NCI-H2227 (cell line): ENCODE measurements around the gene TAGLN3.

Experiments used
- DNase-seq: peaks from one replicate; lab custom pipeline; 2025; ENCODE audit not compliant: unreplicated experiment; lab: John Stamatoyannopoulos, UW

The TAGLN3 gene

DNA sequence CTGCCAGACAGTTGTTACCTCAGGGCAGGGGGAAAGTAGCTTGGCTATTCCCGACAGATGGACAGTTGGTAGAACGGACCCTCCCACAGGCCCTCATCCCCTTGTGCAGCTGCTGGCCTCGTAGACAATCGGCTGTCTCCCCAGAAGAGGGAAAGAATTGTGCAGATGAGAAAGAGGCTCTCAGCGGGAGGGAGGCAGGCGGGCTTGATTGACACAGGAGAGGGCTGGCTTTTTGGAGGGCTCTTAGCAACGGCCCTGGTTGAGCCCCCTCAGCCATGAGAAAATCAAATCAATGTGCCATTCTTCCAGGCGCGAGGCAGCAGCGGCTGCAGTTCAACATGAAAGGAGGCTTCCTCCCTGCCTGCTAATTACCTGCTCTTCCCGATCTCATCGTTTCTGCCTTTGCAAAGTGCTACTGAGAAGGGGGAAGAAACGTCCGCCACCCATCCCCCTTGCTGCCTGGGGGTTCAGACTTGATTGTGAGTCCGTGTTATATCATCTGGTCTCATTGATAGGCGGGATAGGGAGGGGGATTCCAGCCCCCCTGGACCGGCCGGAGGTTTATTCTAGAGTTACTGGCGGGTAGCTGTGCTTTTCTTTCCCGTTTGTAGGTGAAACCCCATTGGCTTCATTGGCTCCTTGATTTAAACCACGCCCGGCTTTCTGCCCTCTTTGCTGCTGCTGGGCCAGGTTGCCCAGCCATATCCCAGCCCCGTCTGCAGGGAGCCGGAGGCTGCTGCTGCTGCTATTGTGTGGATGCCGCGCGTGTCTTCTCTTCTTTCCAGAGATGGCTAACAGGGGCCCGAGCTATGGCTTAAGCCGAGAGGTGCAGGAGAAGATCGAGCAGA is at the start of gene TAGLN3:
Gene TAGLN3, plus strand, starts transcription at position 287 of the 848 bp plus-strand sequence. Its CDS starts 501 bp downstream, at position 788.
- DNase-seq = peak; percentile 82

DNA sequence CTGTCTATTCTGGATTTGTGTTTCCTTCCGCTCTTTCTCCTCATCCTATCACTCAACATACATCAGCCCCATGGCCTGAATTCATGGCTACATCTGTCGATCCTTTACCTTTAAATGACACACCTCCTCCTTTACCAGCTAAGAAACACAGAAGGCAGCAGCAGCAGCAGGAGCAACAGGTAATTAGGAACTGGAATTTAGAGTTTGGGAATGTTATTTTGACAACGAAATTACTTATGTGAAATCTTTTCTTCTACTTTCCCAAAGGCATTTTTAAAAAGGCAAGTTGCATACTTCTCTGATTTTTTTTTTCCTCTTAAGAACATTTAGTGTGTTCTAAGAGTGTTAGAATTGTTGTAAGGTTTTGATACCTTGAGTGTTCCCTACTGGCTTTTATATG is 49.0 kb upstream of the TAGLN3 start:
- DNase-seq = no peak

DNA sequence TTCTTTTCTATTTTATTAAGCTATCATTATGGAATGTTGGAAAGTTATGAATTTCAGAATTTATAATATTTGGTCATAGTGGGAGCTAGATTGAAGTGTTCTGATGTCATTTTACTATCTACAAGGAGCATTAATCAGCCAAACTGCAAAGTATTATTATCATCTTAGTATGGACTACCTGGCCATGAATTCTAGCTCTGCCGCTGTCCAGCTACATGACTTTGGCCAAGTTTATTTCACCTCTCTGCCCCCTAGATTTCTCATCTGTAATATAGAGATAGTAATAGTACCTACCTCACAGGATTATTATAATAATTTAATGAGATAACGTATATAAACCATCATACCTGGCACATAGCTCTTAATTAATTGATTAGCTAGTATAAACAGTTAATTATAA is 47.7 kb upstream of the TAGLN3 start:
- DNase-seq = no peak

DNA sequence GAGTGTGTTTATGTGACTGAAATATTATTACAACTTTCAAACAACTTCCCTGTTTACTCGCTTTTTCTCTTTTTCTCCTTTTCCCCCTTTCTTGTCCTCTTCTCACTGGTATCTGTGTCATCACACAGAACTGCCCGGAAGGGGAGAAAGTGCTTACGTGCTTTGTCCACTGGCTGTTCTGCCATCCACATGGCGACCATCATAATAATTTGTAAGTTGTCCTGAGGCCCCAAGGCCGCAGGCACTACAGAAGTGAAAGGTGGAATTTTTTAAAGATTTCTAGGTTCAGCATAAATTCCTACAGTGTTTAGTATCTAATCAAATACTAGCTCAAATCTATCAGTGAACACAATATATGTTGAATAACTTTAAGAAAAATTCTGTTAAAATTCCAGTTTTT is 46.6 kb upstream of the TAGLN3 start:
- DNase-seq = no peak

DNA sequence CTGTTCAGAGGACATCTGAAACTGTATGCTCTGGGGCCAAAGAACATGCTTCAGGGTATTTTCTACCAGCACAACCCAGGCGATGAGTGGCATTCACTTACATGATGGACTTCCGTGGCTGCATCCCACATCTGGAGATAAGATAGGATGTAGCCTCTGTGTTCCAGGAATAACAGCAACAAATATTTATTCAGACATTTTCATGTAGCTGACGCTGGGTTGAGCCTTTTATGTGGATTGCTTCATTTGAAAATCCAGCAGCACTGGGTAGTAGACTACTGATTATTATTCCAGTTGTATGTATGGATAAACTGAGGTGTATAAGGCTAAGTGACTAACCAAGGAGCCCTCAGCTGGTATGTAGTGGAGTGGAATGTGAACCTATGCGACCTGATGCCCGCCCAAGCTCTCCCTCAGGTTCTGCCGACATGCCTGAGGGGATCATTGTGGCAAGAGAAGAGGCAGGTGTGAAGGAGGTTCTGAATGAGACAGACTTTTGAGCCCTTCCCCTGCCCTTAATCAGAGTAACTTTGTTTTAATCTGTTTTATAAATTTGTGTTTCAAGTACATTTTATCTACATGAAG is 45.8 kb upstream of the TAGLN3 start:
- DNase-seq = no peak

DNA sequence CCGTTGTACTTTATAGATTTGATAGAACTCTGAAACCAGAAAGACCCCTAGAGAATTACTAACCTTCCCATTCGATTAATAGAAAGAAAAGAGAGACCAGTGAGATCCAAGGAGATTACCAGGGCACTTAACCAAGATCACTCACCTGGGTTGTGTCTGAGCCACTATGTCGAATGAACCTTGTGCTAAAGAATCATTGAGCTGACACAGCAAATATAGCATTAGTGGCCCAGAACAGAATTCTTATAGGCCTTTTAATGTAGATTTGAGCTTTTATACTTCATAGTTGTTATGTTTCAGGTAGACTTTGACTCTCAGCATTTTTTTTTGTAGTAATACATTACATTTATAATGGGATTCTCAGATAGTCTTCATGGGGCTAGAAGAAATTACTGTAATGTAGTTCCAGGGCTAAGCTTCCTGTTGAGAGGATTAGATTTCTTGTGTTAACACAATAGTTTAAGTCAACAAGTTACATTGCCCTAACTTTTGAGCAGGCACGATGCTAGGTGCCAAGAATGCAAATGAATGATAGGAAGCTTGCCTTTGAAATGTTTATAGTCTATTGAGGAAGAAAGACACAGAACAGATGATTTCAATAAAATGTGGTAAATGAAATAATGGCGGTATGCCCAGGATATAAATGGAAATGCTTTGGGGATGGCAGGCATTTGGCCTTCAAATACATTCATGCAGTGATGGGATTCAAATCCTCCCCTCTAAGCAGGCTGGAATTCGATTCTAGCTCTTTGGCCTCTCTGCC is 44.3 kb upstream of the TAGLN3 start:
- DNase-seq = no peak

DNA sequence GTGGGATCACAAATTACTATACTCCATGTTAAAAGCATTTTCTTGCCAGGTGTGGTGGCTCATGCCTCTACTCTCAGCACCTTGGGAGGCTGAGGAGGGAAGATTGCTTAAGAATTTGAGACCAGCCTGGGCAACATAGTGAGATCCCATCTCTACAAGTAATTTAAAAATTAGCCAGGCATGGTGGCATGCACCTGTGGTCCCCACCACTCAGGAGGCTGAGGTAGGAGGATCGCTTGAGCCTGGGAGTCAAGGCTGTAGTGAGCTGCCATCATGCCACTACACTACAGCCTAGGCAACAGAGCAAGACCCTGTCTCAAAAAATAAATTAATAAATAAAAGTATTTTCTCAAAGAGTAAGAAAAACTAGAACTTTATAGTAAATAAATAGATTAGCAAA is 42.8 kb upstream of the TAGLN3 start:
- DNase-seq = no peak

DNA sequence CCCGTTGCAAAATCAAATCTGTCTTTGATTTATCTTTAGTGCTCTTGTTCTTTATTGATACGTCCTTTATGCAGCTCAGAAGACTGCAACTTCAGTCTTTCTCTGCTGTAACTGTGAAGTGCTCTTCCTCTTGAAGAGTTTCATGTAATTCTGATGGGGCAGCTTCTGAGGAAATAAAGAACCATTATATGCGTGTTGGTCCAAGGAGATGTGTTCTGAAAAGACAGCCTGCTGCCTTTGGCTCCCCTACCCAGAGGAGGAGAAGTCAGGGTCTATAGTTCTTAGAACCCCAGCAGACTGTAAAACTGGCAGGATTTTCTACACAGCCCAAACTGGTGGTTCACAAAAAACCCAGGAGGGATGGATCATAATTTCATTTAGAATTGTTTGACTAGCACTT is 42.3 kb upstream of the TAGLN3 start:
- no peak for DNase-seq

DNA sequence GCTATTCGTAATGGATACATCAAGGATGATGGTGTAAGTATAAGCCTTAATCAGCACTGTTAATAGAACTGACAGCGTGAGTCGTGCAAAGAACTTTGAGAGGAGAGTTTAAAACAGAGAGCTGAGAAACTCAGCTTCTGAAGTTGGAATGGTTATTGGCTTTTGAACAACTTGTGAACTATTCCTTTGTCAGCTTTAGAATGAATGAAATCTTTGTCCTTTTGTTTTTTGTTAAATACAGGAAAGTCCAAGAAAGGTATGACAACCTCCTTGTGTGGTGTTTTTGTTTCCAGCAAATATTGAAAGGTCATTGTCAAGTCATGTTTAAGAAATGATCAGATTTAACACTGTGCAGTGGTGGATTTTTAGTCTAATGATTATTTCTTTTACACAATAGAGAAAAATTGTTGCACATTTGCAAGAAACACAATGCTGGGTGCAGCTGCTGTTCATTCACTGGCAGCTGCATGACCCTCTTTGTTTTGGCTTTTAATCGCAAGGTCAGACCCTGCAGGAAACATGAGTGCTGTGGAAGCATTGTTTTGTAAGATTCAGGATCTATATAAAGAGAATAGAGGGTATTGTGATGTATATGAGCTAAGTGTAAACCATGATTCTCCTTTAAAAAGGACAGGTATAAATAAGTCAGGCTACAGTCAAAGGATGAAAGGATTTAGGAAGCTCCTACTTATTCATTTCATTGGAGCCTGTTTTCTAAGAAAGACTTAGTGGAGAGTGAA is 41.6 kb upstream of the TAGLN3 start:
- no peak for DNase-seq

DNA sequence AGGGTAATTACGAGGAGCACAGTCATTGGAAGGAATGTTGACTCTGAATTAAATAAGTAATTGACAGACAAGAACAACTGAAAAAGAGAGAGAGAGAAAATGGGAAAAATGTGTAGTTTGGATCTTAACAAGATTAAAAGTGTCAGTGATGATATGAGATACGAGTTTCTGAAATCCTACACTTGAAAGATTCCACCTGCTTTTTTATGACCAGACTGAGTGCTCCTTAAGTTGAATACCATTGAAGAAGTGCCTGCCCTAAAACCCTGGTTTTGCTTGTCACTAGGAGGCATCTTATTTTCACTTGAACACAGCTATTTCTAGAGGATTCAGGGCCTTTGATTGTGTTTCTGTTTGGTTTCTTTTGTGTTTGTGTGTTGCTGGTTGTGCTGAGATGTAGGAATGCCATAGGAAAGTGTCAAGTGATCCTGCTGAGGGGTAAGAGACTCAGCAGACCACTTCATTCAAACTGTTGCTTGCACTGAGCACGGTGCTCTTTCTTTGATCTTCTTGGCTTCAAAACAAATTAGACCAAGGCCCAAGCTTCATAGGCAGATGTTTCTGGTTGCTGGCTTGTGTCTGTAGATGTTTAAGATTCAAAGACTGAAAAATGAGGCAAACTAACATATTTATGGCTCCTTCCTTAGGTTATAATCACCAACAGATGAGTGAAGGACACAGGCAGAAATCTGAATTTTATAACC is 37.1 kb upstream of the TAGLN3 start:
- DNase-seq = no peak

DNA sequence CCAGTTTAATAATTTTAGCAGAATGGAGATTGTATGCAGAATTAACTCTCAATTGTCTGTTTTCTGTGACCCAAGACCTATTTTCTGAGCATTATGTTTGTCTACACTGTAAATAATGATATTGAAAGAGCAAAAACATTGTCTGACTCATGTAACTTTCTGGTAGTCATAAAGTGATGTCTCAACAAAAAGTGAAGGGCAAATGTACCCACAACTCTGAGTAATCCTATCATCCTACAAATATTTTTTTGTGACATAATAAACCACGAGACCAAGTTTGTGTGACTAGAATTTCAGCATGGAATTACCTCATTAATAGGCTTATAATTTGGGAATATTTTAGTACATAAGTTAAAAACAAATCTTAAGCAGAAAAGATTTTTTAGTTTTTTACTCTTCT is 35.3 kb upstream of the TAGLN3 start:
- DNase-seq = no peak

DNA sequence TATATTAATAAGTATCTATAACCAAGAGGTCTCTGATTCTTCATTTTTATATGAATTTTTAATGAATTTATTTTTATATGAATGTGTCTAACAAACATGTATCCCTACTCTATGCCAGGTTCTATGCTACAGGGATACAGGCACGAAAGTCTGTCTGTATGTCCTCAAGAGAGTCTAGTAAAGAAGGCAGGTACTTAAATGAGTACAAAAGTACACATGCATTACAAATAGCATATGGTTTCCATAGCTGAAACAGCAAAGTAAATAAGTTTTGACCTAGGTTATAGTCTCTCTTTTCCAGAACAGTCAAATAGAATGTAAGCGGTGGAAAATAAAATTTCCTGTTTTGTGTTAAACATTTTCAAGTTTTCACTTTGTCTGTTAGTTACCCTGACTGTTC is 33.2 kb upstream of the TAGLN3 start:
- DNase-seq = no peak

DNA sequence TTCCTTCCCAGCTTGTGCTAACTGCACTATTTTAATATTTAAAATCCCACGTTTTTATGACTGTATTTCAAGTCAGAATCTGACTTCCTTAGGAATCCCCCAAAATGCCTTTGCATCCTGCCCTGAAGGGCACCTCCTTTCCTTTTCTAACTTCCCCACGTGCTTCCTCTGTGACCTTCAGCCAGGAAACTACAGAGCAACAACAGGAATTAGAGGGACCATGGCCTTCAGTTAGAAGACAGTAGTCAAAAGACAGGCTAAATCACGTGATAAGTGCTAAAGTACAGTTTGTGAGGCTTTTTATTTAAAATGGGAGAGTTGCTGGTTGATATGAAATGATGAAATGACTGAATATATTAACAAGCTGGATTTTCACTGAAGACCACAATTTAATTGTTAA is 31.7 kb upstream of the TAGLN3 start:
- DNase-seq = no peak

DNA sequence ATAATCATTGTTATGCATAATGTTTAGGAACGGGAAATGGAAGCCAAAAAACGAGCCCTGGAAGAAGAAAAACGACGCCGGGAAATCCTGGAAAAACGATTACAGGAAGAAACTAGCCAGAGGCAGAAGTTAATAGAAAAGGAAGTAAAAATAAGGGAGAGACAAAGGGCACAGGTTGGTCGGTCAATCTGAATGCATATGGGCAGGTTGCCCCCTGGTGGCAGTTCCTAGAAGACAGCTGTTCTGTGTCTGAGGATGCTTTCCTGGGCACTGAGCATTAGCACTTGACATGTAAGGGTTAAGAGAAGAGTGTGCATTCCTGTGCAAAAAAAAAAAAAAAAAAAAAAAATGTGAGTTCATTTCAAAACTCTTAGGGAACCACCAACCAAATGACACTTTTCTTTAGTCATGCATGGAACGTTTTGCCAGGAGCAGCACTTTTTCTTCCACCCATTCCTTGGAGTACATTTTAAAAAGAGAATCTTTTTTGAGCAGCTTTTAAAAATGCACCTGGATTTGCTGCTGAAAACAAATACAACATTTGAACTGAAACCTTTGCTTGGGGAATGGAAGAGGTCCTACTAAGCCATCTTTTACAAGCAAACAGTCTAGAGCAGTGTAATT is 31.0 kb upstream of the TAGLN3 start:
- DNase-seq = peak; percentile 64

DNA sequence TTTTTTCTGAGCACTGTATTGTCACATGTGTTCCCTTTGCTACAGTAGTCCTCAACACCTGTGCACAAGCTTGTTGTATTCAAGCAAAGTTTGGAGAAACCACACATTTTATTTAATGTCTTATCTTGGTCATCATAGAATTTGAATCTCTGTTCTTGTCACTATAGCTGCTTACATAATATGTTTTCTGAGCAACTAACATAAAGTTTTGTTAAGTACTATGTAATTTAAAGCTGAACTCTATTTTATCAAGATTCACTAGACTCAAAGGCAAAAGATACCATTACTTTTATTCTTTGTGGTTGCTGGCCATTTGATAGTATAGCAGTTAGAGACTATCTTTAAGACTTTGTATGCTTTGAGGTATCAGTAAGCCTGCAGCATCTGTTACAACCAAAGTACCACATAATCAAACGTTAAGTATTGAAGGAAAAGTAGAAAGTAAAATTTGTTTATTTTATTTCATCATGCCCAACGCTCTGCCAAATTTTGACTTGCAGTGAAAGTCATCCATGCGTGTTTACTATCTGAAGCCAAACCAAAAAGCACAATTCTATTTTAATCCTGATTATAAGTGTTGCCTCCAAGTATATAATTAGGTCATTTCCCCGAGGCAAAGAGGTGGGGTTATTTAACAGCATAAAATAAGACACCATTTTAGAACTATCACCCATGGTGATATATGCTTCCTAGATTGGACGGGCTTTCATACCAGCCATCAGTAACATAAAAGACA is 30.2 kb upstream of the TAGLN3 start:
- DNase-seq = no peak

DNA sequence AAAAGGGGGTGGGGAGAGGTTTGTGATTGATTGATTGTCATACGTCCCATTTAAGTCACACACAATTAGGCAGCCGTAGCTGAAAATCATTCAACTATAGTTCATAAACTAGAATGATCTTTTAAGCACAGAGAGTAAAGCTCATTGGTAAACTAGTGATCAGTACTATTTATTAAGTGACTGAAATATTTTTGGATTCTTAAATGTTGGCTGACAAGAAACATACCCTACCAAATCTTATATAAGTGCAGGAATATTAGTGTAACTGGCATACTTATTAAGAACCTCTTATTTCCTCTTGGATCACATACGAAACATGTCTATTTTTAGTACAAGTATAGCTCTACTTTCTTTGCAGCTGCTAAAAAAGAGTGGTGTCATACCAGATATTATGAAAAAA is 28.3 kb upstream of the TAGLN3 start:
- no peak for DNase-seq

DNA sequence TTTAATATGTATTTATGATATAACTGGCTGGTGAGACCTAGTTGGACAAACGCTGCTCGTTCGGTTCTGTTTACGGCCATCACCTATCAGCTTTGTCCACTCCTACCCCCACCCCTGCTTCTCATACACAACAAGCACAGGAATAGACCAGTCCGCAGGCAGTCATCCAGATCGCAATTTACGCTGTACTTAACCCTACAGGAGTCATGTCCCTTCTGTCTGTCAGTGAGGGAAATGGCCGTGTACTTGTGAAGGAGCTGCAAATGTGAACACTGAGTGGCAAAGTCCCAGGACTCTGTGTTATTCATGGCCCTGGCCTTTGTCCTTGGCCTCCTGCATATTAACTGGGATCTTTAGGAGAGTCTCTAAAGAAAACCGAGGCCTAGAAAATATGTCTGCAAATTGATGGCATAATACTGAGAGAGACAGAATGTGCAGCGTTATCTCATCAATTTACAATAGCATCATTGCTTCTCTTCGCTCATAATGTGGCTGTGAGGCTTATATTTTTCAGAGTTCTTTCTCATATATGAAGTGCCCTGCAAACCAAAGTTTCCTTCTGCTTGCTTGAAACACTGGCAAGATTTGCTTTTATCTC is 27.1 kb upstream of the TAGLN3 start:
- DNase-seq = peak; percentile 39

DNA sequence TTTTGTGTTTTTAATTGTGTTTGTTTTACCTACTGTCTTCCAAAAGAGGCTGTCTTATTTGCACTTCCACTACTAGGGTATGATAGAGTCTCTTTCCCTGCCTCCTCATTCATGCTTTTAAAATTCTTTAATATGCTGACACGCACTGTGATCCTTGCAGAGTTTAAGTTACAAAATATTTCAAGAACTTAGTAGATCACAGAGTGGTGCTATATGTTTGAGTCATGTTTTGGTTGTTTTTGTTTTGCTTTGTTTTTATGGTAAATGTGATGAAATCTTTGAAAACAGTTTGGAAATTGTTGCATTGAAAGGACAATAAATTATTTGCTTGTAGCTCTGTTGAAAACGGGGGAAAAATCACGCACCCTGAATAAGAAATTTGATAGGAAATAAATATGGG is 25.8 kb upstream of the TAGLN3 start:
- no peak for DNase-seq

DNA sequence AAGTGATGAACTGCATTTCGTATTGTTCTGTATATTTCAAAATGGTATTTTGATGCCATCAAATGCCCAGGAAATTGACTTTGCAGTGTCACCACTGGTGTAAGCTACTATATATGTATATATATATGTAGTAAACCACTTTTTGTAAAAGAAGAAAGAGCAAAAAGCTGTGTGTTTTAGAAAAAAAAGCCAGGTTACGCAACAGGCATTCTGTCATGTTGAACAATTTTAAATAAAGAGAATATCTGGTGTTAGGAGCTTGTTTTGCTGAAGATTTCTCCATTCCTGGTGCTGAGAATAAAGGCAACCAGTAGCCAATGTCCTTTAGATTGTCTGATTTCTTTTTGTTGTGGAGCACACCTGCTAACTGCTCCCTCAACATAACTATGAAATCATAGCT is 23.6 kb upstream of the TAGLN3 start:
- DNase-seq = no peak
